ENCODE measurements around the gene INPP4B. TPM values are rescaled to one million over a fixed set of nuclear protein-coding genes. Genes with fewer than 3 reads are reported as not detected.
"Not testable (repeated sequence)": the region's sequence is repeated elsewhere in the genome, so short reads cannot be mapped to it uniquely, and the experiment has no call there.

Gene INPP4B
- total RNA-seq, 4 donors from 2014 or later: 38.9 to 48.7 (median 44.2) TPM

DNA sequence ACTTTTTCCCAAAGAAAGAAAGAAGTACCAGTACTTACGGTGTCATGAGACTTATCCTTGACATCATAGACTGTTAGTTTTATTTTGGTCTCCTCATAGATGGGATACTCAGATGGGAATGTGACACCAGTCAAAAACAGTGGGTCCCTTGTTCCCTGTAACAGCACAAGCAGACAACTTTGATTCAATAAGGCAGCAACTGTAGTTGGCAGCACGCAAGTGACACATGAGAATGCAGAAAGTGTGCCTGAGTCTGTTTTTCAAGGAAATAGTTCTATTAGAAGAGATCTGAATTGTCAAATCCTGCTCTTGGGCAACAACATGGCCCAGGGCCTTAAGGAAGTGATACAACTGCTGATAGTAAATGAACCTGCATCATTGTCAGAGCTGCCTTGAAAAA lies 443.2 kb downstream of the INPP4B start:
- Histone ChIP-seq H3K27me3 (no peaks in the 10 kb centered on the region), H3K9me3 (no peaks in the 10 kb centered on the region), H3K36me3 (no peaks in the 10 kb centered on the region), H3K4me3 (peak overlapping the region in 1 of 4 donors; percentile 15), H3K27ac (peak overlapping the region in 3 of 4 donors; percentile 20 to 34 (median 22)), H3K4me1 (peaks cover 0 to 6% (median 0%) of the 10 kb centered on the region in 4 donors)
- DNase-seq: no peak
- TF ChIP-seq, protein P1, sequence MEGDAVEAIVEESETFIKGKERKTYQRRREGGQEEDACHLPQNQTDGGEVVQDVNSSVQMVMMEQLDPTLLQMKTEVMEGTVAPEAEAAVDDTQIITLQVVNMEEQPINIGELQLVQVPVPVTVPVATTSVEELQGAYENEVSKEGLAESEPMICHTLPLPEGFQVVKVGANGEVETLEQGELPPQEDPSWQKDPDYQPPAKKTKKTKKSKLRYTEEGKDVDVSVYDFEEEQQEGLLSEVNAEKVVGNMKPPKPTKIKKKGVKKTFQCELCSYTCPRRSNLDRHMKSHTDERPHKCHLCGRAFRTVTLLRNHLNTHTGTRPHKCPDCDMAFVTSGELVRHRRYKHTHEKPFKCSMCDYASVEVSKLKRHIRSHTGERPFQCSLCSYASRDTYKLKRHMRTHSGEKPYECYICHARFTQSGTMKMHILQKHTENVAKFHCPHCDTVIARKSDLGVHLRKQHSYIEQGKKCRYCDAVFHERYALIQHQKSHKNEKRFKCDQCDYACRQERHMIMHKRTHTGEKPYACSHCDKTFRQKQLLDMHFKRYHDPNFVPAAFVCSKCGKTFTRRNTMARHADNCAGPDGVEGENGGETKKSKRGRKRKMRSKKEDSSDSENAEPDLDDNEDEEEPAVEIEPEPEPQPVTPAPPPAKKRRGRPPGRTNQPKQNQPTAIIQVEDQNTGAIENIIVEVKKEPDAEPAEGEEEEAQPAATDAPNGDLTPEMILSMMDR (IDR thresholded peaks at IDR 0.05): no peak
- TF ChIP-seq POLR2A (IDR thresholded peaks at IDR 0.05): no peak

DNA sequence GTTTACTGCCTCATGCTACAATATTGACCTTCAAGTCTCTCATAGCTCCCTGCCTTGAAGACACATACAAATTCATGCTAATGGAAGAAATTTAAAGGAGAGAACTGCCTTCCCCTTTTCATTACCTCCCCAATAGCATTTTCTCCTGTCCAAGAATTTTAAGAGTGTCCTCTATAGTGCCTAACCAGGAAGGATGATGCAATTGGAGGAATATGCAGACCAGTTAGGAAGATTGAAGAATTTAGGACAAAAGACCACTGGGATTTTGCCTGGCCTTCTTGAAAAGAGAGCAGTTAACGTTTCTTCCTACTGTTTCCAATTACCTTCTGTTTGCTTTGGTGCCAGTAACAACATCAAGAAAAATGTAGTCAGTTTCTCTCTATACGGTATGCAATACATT lies 443.9 kb downstream of the INPP4B start:
- no peaks in the 10 kb centered on the region for H3K36me3 ChIP-seq
- H3K9me3 ChIP-seq: no peaks in the 10 kb centered on the region
- no peaks in the 10 kb centered on the region for H3K27me3 ChIP-seq
- DNase-seq: no peak
- H3K4me1 ChIP-seq: peaks cover 0 to 6% (median 0%) of the 10 kb centered on the region in 4 donors
- no peak for TF ChIP-seq POLR2A (IDR thresholded peaks at IDR 0.05)
- TF ChIP-seq, protein P1 (IDR thresholded peaks at IDR 0.05): no peak
- H3K4me3 ChIP-seq: peak overlapping the region in 1 of 4 donors; percentile 4
- peak overlapping the region in 2 of 4 donors; percentile 1 to 20 for H3K27ac ChIP-seq

DNA sequence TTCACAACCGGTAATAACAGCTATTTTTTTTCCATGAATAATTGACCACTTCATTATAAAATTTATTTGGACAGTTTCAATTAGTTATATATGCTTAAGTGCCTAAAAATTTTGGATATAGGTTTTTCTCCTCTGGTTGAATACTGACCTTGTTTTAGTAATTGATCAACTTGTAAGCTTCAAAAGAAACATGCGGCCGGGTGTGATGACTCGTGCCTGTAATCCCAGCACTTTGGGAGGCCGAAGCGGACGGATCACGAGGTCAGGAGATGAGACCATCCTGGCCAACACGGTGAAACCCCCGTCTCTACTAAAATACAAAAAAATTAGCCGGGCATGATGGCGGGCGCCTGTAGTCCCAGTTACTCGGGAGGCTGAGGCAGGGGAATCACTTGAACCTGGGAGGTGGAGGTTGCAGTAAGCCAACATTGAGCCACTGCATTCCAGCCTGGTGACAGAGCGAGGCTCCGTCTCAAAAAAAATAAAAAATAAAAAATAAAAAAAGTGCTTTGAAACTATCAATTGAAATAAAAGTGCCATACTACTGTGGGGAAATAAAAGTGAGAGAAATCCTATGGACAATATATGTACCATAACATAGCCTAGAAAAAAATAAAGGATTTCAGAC lies 448.6 kb downstream of the INPP4B start:
- not testable (repeated sequence) for H3K27me3 ChIP-seq, H3K4me3 ChIP-seq, H3K4me1 ChIP-seq, H3K27ac ChIP-seq, H3K36me3 ChIP-seq, DNase-seq, H3K9me3 ChIP-seq

DNA sequence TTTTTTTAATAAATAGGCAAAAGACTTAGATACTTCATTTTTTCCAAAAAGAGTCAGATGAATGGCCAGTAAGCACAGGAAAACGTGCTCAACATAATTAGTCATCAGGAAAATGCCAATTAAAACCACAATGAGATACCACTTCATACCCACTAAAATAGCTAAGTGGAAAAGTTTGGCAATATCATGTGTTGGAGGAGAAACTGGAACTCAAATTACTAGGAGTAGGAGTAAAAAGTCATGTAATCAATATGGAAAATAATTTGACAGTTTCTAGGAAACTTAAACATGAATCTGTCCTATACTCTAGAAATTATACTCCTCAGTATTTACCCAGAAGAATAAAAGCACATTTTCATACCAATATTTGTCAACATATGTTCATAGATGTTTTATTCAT lies 449.8 kb downstream of the INPP4B start:
- TF ChIP-seq, protein P1 (IDR thresholded peaks at IDR 0.05): no peak
- TF ChIP-seq POLR2A (IDR thresholded peaks at IDR 0.05): no peak
- Histone ChIP-seq H3K27me3 (no peaks in the 10 kb centered on the region), H3K4me3 (no peak overlapping the region), H3K27ac (no peak overlapping the region), H3K9me3 (no peaks in the 10 kb centered on the region), H3K36me3 (no peaks in the 10 kb centered on the region), H3K4me1 (no peaks in the 10 kb centered on the region)
- DNase-seq: no peak

DNA sequence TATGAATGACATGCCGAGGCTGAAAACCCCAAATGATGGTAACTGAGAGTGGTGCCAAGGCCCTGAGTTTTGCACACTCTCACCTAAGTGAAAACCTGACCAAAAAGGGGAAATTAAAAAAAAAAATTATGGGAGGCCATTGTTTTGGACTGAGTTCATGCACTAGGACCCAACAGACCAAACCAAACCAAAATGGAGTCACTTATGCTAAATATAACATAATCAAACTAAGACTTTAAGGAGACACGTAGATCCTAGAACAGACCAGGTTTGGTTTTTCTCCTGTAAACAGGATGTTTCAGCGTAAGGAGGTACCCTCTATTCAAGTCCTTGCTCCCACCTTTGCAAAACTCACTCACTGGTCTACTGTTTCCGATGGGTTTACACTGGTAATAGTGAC lies 453.0 kb downstream of the INPP4B start:
- Histone ChIP-seq H3K27me3 (no peaks in the 10 kb centered on the region), H3K27ac (no peak overlapping the region), H3K36me3 (no peaks in the 10 kb centered on the region), H3K9me3 (no peaks in the 10 kb centered on the region), H3K4me1 (no peaks in the 10 kb centered on the region), H3K4me3 (no peak overlapping the region)
- TF ChIP-seq, protein P1 (IDR thresholded peaks at IDR 0.05): no peak
- TF ChIP-seq POLR2A (IDR thresholded peaks at IDR 0.05): no peak
- DNase-seq: no peak

DNA sequence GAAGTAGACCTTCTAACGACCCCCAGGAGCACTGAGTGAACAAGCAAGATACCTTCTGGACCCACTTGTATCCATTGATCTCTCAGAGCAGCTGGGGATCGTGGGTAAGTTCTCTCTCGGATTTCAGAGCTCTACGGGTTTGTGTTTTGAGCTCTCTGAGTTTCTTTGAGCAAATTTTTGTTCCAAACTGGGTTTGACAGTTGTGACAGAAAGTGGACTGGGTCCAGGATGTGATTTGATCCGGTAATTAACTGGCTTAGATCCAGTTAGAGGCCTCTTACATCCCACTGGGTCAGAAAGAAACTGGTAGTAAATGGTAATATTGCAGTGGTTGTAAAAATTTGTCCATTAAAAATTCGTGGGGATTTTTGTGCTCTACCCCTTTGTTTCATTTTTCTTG lies 459.2 kb downstream of the INPP4B start:
- no peak overlapping the region for H3K27ac ChIP-seq
- no peaks in the 10 kb centered on the region for H3K27me3 ChIP-seq
- H3K36me3 ChIP-seq: no peaks in the 10 kb centered on the region
- no peaks in the 10 kb centered on the region for H3K9me3 ChIP-seq
- no peak for DNase-seq
- TF ChIP-seq, protein P1 (IDR thresholded peaks at IDR 0.05): no peak
- no peak for TF ChIP-seq POLR2A (IDR thresholded peaks at IDR 0.05)
- no peaks in the 10 kb centered on the region for H3K4me1 ChIP-seq
- no peak overlapping the region for H3K4me3 ChIP-seq

All from Peyer's patch (tissue), 4 donors.